NCI-H1436 (cell line): ENCODE measurements around the gene KLHDC8B.
"Not testable (repeated sequence)": the region's sequence is repeated elsewhere in the genome, so short reads cannot be mapped to it uniquely, and the experiment has no call there.

Experiments
- DNase-seq: peaks from one replicate; lab custom pipeline; 2025; lab: John Stamatoyannopoulos, UW

KLHDC8B gene

GRCh38 chr3:49183873-49184272 lies 12.5 kb downstream of the KLHDC8B start:
- no peak for DNase-seq

- no peak for DNase-seq
Observed at GRCh38 chr3:49191741-49192140, 20.3 kb downstream of the KLHDC8B start.

GRCh38 chr3:49198161-49198560 lies 26.8 kb downstream of the KLHDC8B start:
- no peak for DNase-seq

GRCh38 chr3:49198611-49199230 lies 27.3 kb downstream of the KLHDC8B start:
- no peak for DNase-seq

- no peak for DNase-seq
Observed at GRCh38 chr3:49199239-49199899, 28.0 kb downstream of the KLHDC8B start.

- no peak for DNase-seq
Observed at GRCh38 chr3:49199900-49200281, 28.5 kb downstream of the KLHDC8B start.

GRCh38 chr3:49213541-49213943 lies 42.1 kb downstream of the KLHDC8B start:
- DNase-seq = no peak

GRCh38 chr3:49213998-49214397 lies 42.6 kb downstream of the KLHDC8B start:
- no peak for DNase-seq

GRCh38 chr3:49216687-49217086 lies 45.3 kb downstream of the KLHDC8B start:
- not testable (repeated sequence) for DNase-seq

- not testable (repeated sequence) for DNase-seq
Observed at GRCh38 chr3:49217108-49217507, 45.7 kb downstream of the KLHDC8B start.

- DNase-seq = no peak
Observed at GRCh38 chr3:49217688-49218470, 46.5 kb downstream of the KLHDC8B start.

- peak; percentile 1 for DNase-seq
Observed at GRCh38 chr3:49218471-49218989, 47.1 kb downstream of the KLHDC8B start.

GRCh38 chr3:49219132-49219531 lies 47.7 kb downstream of the KLHDC8B start:
- DNase-seq = no peak

GRCh38 chr3:49220985-49221563 lies 49.7 kb downstream of the KLHDC8B start:
- not testable (repeated sequence) for DNase-seq

- DNase-seq = no peak
Observed at GRCh38 chr3:49222002-49222401, 50.6 kb downstream of the KLHDC8B start.
